ENCODE results near the gene REXO1. TPM values are rescaled to one million over a fixed set of nuclear protein-coding genes. Genes with fewer than 3 reads are reported as not detected.
"Not testable (repeated sequence)": the region's sequence is repeated elsewhere in the genome, so short reads cannot be mapped to it uniquely, and the experiment has no call there.

Gene REXO1
- total RNA-seq, 1 experiment from 2014 or later: 43.0 TPM

DNA sequence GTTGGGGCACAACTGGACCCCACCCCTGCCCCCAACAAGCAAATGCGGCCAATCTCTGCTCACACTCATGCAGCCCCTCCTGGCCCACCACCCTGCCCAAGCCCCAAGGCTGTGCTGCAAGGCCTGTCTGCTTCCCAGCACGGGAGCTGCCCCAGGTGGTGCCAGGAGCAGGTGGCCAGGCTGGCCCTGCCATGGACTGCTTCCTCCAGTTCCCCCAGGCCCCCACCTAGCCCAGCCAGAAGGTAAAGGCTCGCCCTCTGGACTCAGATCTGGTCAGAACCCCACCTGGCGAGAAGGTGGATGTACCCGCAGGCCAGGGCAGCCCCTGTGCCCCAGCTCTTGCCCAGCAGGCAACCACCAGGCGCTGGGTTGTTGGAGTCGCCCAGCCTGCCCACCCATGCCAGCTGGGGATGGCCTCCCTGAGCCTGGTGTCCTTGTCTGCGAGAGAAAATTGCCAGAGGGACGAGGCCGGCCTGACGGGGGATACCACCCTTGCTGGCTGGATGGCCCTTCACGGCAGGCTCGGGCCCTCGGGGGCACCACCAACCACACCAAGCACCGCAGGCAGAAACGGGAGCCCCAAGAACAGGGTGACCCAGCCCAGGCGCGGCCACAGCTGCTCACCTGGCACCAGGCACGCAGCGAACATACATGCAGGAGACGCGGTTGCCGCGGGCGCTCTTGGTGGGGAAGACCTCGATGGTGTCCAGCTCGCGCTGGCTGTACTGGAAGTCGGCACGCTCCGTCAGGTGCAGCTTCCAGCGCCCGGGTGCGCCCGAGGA is 32.5 kb upstream of the REXO1 start:
- no peak overlapping the region for H3K4me3 ChIP-seq (ENCODE audit: low read depth, low read length)
- BruUV-seq (replicated peaks): no TSS peak
- intact Hi-C loops (cut with micrococcal nuclease; ENCODE audit: unreplicated experiment): no loop called here
- no peak for DNase-seq
- no peaks in the 10 kb centered on the region for H3K27me3 ChIP-seq (replicated peaks; ENCODE audit: control insufficient read depth, insufficient read depth, low read length)
- ChIA-PET POLR2A (no interaction called here), CTCF (no interaction called here)
- H3K4me3 Mint-ChIP-seq (ENCODE audit: unreplicated experiment): no peak overlapping the region
- no peak overlapping the region for H3K27ac Mint-ChIP-seq (ENCODE audit: unreplicated experiment)
- peaks cover 17% of the 10 kb centered on the region for H3K4me1 Mint-ChIP-seq (ENCODE audit: low read depth, unreplicated experiment)
- TF ChIP-seq, protein P1, sequence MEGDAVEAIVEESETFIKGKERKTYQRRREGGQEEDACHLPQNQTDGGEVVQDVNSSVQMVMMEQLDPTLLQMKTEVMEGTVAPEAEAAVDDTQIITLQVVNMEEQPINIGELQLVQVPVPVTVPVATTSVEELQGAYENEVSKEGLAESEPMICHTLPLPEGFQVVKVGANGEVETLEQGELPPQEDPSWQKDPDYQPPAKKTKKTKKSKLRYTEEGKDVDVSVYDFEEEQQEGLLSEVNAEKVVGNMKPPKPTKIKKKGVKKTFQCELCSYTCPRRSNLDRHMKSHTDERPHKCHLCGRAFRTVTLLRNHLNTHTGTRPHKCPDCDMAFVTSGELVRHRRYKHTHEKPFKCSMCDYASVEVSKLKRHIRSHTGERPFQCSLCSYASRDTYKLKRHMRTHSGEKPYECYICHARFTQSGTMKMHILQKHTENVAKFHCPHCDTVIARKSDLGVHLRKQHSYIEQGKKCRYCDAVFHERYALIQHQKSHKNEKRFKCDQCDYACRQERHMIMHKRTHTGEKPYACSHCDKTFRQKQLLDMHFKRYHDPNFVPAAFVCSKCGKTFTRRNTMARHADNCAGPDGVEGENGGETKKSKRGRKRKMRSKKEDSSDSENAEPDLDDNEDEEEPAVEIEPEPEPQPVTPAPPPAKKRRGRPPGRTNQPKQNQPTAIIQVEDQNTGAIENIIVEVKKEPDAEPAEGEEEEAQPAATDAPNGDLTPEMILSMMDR (IDR thresholded peaks at IDR 0.05; ENCODE audit: insufficient read depth in 1 of 2, low read depth in 1 of 2, low read length in 1 of 2, severe bottlenecking in 1 of 2, unreplicated experiment in 1 of 2): no peak
- no peaks in the 10 kb centered on the region for H3K9me3 ChIP-seq
- H3K9me3 Mint-ChIP-seq (ENCODE audit: unreplicated experiment): no peaks in the 10 kb centered on the region
- H3K36me3 Mint-ChIP-seq (ENCODE audit: insufficient read depth, unreplicated experiment): peaks cover 16% of the 10 kb centered on the region
- no peaks in the 10 kb centered on the region for H3K27me3 Mint-ChIP-seq (ENCODE audit: insufficient read depth, unreplicated experiment)
- H3K36me3 ChIP-seq (ENCODE audit: control insufficient read depth, insufficient read depth, low read length): no peaks in the 10 kb centered on the region
- peaks cover 14% of the 10 kb centered on the region for H3K4me1 ChIP-seq

DNA sequence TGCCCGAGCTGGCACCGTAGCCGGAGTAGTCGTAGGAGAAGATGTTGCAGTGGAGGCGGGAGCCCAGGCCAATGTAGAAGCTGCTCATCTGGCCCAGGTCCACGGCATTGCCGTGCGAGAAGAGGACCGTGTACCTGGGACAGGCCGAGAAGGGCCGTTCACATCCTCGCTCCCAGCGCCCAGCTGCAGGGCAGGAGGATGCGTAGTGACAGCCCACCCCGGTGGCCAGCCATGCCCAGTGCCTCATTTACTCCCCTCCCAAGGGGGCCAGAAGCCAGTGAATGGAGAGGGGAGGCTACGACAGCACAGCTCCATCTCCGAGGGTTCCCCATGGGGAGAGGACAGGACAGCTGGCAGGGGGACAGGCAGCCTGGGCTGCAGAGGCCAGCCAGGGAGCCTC is 31.7 kb upstream of the REXO1 start:
- H3K27me3 Mint-ChIP-seq (ENCODE audit: insufficient read depth, unreplicated experiment); H3K27me3 ChIP-seq (replicated peaks; ENCODE audit: control insufficient read depth, insufficient read depth, low read length); H3K27ac Mint-ChIP-seq (ENCODE audit: unreplicated experiment); H3K9me3 ChIP-seq; intact Hi-C loops (cut with micrococcal nuclease; ENCODE audit: unreplicated experiment); CTCF ChIA-PET; BruUV-seq (replicated peaks); H3K4me3 Mint-ChIP-seq (ENCODE audit: unreplicated experiment); H3K36me3 ChIP-seq (ENCODE audit: control insufficient read depth, insufficient read depth, low read length); H3K4me3 ChIP-seq (ENCODE audit: low read depth, low read length); DNase-seq; H3K9me3 Mint-ChIP-seq (ENCODE audit: unreplicated experiment): not testable (repeated sequence)
- POLR2A ChIA-PET: interaction anchor here (0.5 kb wide), 1 partner anchor 1127 kb away, joined by 6 read pairs; no protein-coding TSS in a partner anchor
- peaks cover 11% of the 10 kb centered on the region for H3K4me1 ChIP-seq
- H3K36me3 Mint-ChIP-seq (ENCODE audit: insufficient read depth, unreplicated experiment): peaks cover 24% of the 10 kb centered on the region
- H3K4me1 Mint-ChIP-seq (ENCODE audit: low read depth, unreplicated experiment): peaks cover 17% of the 10 kb centered on the region

- H3K4me3 Mint-ChIP-seq (ENCODE audit: unreplicated experiment); BruUV-seq (replicated peaks); H3K9me3 Mint-ChIP-seq (ENCODE audit: unreplicated experiment); CTCF ChIA-PET; H3K4me3 ChIP-seq (ENCODE audit: low read depth, low read length); H3K36me3 ChIP-seq (ENCODE audit: control insufficient read depth, insufficient read depth, low read length); POLR2A ChIA-PET; DNase-seq; H3K27me3 ChIP-seq (replicated peaks; ENCODE audit: control insufficient read depth, insufficient read depth, low read length); H3K27me3 Mint-ChIP-seq (ENCODE audit: insufficient read depth, unreplicated experiment); H3K9me3 ChIP-seq; intact Hi-C loops (cut with micrococcal nuclease; ENCODE audit: unreplicated experiment); H3K27ac Mint-ChIP-seq (ENCODE audit: unreplicated experiment): not testable (repeated sequence)
- peaks cover 14% of the 10 kb centered on the region for H3K4me1 Mint-ChIP-seq (ENCODE audit: low read depth, unreplicated experiment)
- peaks cover 14% of the 10 kb centered on the region for H3K4me1 ChIP-seq
- H3K36me3 Mint-ChIP-seq (ENCODE audit: insufficient read depth, unreplicated experiment): peaks cover 16% of the 10 kb centered on the region
Measured at GRCh38 chr19:1878583-1878982, 30.3 kb upstream of the REXO1 start.

GRCh38 chr19:1877280-1877660 is 29.0 kb upstream of the REXO1 start:
- CTCF ChIA-PET; BruUV-seq (replicated peaks); H3K4me3 Mint-ChIP-seq (ENCODE audit: unreplicated experiment); DNase-seq; intact Hi-C loops (cut with micrococcal nuclease; ENCODE audit: unreplicated experiment); H3K27me3 ChIP-seq (replicated peaks; ENCODE audit: control insufficient read depth, insufficient read depth, low read length); H3K27ac Mint-ChIP-seq (ENCODE audit: unreplicated experiment); H3K36me3 ChIP-seq (ENCODE audit: control insufficient read depth, insufficient read depth, low read length); H3K4me1 Mint-ChIP-seq (ENCODE audit: low read depth, unreplicated experiment); H3K4me3 ChIP-seq (ENCODE audit: low read depth, low read length); H3K9me3 Mint-ChIP-seq (ENCODE audit: unreplicated experiment); H3K27me3 Mint-ChIP-seq (ENCODE audit: insufficient read depth, unreplicated experiment); H3K9me3 ChIP-seq; POLR2A ChIA-PET: not testable (repeated sequence)
- peaks cover 15% of the 10 kb centered on the region for H3K4me1 ChIP-seq
- peaks cover 26% of the 10 kb centered on the region for H3K36me3 Mint-ChIP-seq (ENCODE audit: insufficient read depth, unreplicated experiment)

- Mint-ChIP-seq H3K27ac (ENCODE audit: unreplicated experiment) (peak overlapping the region; percentile 87), H3K36me3 (ENCODE audit: insufficient read depth, unreplicated experiment) (peaks cover 26% of the 10 kb centered on the region), H3K4me3 (ENCODE audit: unreplicated experiment) (peak overlapping the region; percentile 91)
- POLR2A ChIA-PET: interaction anchor here (0.5 to 1.0 kb wide), 7 partner anchors 8 to 386 kb away, joined by 3 to 12 read pairs (median 4); partner anchors contain the start of genes ABHD17A, ADAT3, REEP6 and SCAMP4
- peaks cover 15% of the 10 kb centered on the region for H3K4me1 ChIP-seq
- H3K4me3 ChIP-seq (ENCODE audit: low read depth, low read length): peak overlapping the region; percentile 100
- intact Hi-C loops (cut with micrococcal nuclease; ENCODE audit: unreplicated experiment); H3K4me1 Mint-ChIP-seq (ENCODE audit: low read depth, unreplicated experiment); H3K9me3 Mint-ChIP-seq (ENCODE audit: unreplicated experiment); H3K9me3 ChIP-seq; BruUV-seq (replicated peaks); DNase-seq; H3K27me3 Mint-ChIP-seq (ENCODE audit: insufficient read depth, unreplicated experiment); H3K27me3 ChIP-seq (replicated peaks; ENCODE audit: control insufficient read depth, insufficient read depth, low read length); H3K36me3 ChIP-seq (ENCODE audit: control insufficient read depth, insufficient read depth, low read length): not testable (repeated sequence)
- CTCF ChIA-PET: interaction anchor here (0.5 to 1.3 kb wide), 5 partner anchors 8 to 142 kb away, joined by 3 to 8 read pairs (median 5); partner anchors contain the start of gene ABHD17A
Measured at GRCh38 chr19:1876496-1877279, 28.4 kb upstream of the REXO1 start.
